Testis (tissue), 2 donors: ENCODE data around the gene C22orf39.

ENCODE experiments used
- POLR2A ChIP-seq: fragments of 450-650 bp; IDR thresholded peaks from one replicate; pipeline ENCODE4 v1.6.1; 2017; ENCODE audit warnings: antibody characterized with exemption, mild to moderate bottlenecking, moderate library complexity
- TF ChIP-seq, protein P1 (sequence below), 3 experiments: fragments of 450-650 bp in 2 of 3; fragments of 200-600 bp in 1 of 3; sonication (generic) in 1 of 3; IDR thresholded peaks; one replicate each; pipeline ENCODE4 v1.5.1; 2016 to 2019; ENCODE audit warnings: antibody characterized with exemption in 3 of 3, mild to moderate bottlenecking in 2 of 3, moderate library complexity in 1 of 3

DNA sequence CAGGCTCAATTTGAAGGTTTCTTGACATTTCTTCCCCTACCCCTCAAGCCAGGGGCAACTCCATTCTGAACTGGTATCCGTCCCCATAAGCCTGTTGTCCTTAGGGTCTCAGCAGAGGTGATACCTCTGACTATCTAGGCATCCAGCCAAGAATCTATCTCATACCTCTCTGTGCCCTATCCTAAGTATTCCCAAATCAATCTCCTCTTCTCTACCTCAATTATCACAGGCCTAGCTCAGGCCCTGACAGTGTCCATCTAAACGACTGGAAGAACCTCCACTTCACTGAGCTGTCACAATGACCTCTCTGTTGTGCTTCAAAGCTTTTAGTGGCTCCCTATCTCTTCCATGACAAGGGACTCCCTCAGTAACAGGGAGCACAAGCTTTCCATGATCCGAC lies 42.8 kb downstream of the C22orf39 start:
- TF ChIP-seq, protein P1, sequence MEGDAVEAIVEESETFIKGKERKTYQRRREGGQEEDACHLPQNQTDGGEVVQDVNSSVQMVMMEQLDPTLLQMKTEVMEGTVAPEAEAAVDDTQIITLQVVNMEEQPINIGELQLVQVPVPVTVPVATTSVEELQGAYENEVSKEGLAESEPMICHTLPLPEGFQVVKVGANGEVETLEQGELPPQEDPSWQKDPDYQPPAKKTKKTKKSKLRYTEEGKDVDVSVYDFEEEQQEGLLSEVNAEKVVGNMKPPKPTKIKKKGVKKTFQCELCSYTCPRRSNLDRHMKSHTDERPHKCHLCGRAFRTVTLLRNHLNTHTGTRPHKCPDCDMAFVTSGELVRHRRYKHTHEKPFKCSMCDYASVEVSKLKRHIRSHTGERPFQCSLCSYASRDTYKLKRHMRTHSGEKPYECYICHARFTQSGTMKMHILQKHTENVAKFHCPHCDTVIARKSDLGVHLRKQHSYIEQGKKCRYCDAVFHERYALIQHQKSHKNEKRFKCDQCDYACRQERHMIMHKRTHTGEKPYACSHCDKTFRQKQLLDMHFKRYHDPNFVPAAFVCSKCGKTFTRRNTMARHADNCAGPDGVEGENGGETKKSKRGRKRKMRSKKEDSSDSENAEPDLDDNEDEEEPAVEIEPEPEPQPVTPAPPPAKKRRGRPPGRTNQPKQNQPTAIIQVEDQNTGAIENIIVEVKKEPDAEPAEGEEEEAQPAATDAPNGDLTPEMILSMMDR (IDR thresholded peaks at IDR 0.05): no peak
- no peak for TF ChIP-seq POLR2A
